ENCODE measurements around the gene CYTH4. TPM values are rescaled to one million over a fixed set of nuclear protein-coding genes. Genes with fewer than 3 reads are reported as not detected.

Gene CYTH4
- total RNA-seq, 1 donor from 2014 or later, result 57.1 TPM

- peaks cover 20% of the 10 kb centered on the region for H3K27me3 Mint-ChIP-seq (ENCODE audit: insufficient read depth)
- no peak overlapping the region for H3K4me3 Mint-ChIP-seq
- H3K27ac Mint-ChIP-seq, result no peak overlapping the region
- H3K36me3 Mint-ChIP-seq (ENCODE audit: low read depth), result no peaks in the 10 kb centered on the region
- H3K9me3 Mint-ChIP-seq, result no peaks in the 10 kb centered on the region
- peaks cover 33% of the 10 kb centered on the region for H3K4me1 Mint-ChIP-seq (ENCODE audit: low read depth)
- DNase-seq (ENCODE audit: low spot score), result no peak
- intact Hi-C loops (cut with micrococcal nuclease), result no loop called here
Observed at GRCh38 chr22:37254867-37255233, 27.5 kb upstream of the CYTH4 start.

- H3K27ac Mint-ChIP-seq, result no peak overlapping the region
Observed at GRCh38 chr22:37255558-37256006, 26.7 kb upstream of the CYTH4 start.

GRCh38 chr22:37256075-37256726 lies 26.1 kb upstream of the CYTH4 start:
- peaks cover 22% of the 10 kb centered on the region for H3K27me3 Mint-ChIP-seq (ENCODE audit: insufficient read depth)
- H3K36me3 Mint-ChIP-seq (ENCODE audit: low read depth), result no peaks in the 10 kb centered on the region
- no peak for DNase-seq (ENCODE audit: low spot score)
- no peaks in the 10 kb centered on the region for H3K9me3 Mint-ChIP-seq
- peak overlapping the region; percentile 59 for H3K27ac Mint-ChIP-seq
- intact Hi-C loops (cut with micrococcal nuclease), result no loop called here
- H3K4me1 Mint-ChIP-seq (ENCODE audit: low read depth), result peaks cover 44% of the 10 kb centered on the region
- no peak overlapping the region for H3K4me3 Mint-ChIP-seq

More at GRCh38 chr22:37255558-37256006, 26.7 kb upstream of the CYTH4 start:
- DNase-seq (ENCODE audit: low spot score), result no peak
- H3K9me3 Mint-ChIP-seq, result no peaks in the 10 kb centered on the region
- peaks cover 20% of the 10 kb centered on the region for H3K27me3 Mint-ChIP-seq (ENCODE audit: insufficient read depth)
- no peaks in the 10 kb centered on the region for H3K36me3 Mint-ChIP-seq (ENCODE audit: low read depth)
- intact Hi-C loops (cut with micrococcal nuclease), result no loop called here
- H3K4me1 Mint-ChIP-seq (ENCODE audit: low read depth), result peaks cover 38% of the 10 kb centered on the region
- H3K4me3 Mint-ChIP-seq, result no peak overlapping the region

GRCh38 chr22:37258005-37258752 lies 24.1 kb upstream of the CYTH4 start:
- intact Hi-C loops (cut with micrococcal nuclease), result no loop called here
- Mint-ChIP-seq H3K36me3 (ENCODE audit: low read depth) (no peaks in the 10 kb centered on the region), H3K9me3 (no peaks in the 10 kb centered on the region), H3K27me3 (ENCODE audit: insufficient read depth) (peaks cover 15% of the 10 kb centered on the region), H3K4me1 (ENCODE audit: low read depth) (peaks cover 39% of the 10 kb centered on the region), H3K27ac (peak overlapping the region; percentile 38), H3K4me3 (no peak overlapping the region)
- no peak for DNase-seq (ENCODE audit: low spot score)

- Mint-ChIP-seq H3K27me3 (ENCODE audit: insufficient read depth) (peaks cover 15% of the 10 kb centered on the region), H3K4me3 (no peak overlapping the region), H3K27ac (no peak overlapping the region), H3K9me3 (peaks cover 3% of the 10 kb centered on the region), H3K4me1 (ENCODE audit: low read depth) (peaks cover 39% of the 10 kb centered on the region), H3K36me3 (ENCODE audit: low read depth) (no peaks in the 10 kb centered on the region)
- no peak for DNase-seq (ENCODE audit: low spot score)
- intact Hi-C loops (cut with micrococcal nuclease), result no loop called here
Observed at GRCh38 chr22:37258753-37259401, 23.4 kb upstream of the CYTH4 start.

- peak overlapping the region; percentile 4 for H3K4me3 Mint-ChIP-seq
- no peak for DNase-seq (ENCODE audit: low spot score)
Observed at GRCh38 chr22:37259540-37260029, 22.7 kb upstream of the CYTH4 start.

GRCh38 chr22:37260155-37260795 lies 22.0 kb upstream of the CYTH4 start:
- H3K4me3 Mint-ChIP-seq, result no peak overlapping the region
- peaks cover 11% of the 10 kb centered on the region for H3K27me3 Mint-ChIP-seq (ENCODE audit: insufficient read depth)
- H3K27ac Mint-ChIP-seq, result no peak overlapping the region
- no peak for DNase-seq (ENCODE audit: low spot score)
- peaks cover 32% of the 10 kb centered on the region for H3K4me1 Mint-ChIP-seq (ENCODE audit: low read depth)
- H3K36me3 Mint-ChIP-seq (ENCODE audit: low read depth), result no peaks in the 10 kb centered on the region
- intact Hi-C loops (cut with micrococcal nuclease), result loop anchor here (1.0 to 2.0 kb wide), 2 partner anchors 61 to 274 kb away; no protein-coding TSS in a partner anchor
- peaks cover 17% of the 10 kb centered on the region for H3K9me3 Mint-ChIP-seq

More at GRCh38 chr22:37259540-37260029, 22.7 kb upstream of the CYTH4 start:
- intact Hi-C loops (cut with micrococcal nuclease), result loop anchor here (1.0 to 2.0 kb wide), 2 partner anchors 61 to 273 kb away; no protein-coding TSS in a partner anchor
- H3K27me3 Mint-ChIP-seq (ENCODE audit: insufficient read depth), result peaks cover 13% of the 10 kb centered on the region
- no peak overlapping the region for H3K27ac Mint-ChIP-seq
- H3K9me3 Mint-ChIP-seq, result peaks cover 10% of the 10 kb centered on the region
- H3K36me3 Mint-ChIP-seq (ENCODE audit: low read depth), result no peaks in the 10 kb centered on the region
- H3K4me1 Mint-ChIP-seq (ENCODE audit: low read depth), result peaks cover 39% of the 10 kb centered on the region

- H3K27me3 Mint-ChIP-seq (ENCODE audit: insufficient read depth), result peaks cover 8% of the 10 kb centered on the region
- H3K4me1 Mint-ChIP-seq (ENCODE audit: low read depth), result peaks cover 26% of the 10 kb centered on the region
- intact Hi-C loops (cut with micrococcal nuclease), result loop anchor here (1.0 to 2.0 kb wide), 4 partner anchors 17 to 306 kb away; partner anchors contain the start of gene RAC2
- H3K27ac Mint-ChIP-seq, result no peak overlapping the region
- H3K36me3 Mint-ChIP-seq (ENCODE audit: low read depth), result peaks cover 2% of the 10 kb centered on the region
- DNase-seq (ENCODE audit: low spot score), result peak; percentile 55
- no peak overlapping the region for H3K4me3 Mint-ChIP-seq
- H3K9me3 Mint-ChIP-seq, result peaks cover 17% of the 10 kb centered on the region
Observed at GRCh38 chr22:37260901-37261336, 21.4 kb upstream of the CYTH4 start.

- Mint-ChIP-seq H3K9me3 (peaks cover 17% of the 10 kb centered on the region), H3K36me3 (ENCODE audit: low read depth) (peaks cover 3% of the 10 kb centered on the region), H3K27me3 (ENCODE audit: insufficient read depth) (peaks cover 4% of the 10 kb centered on the region), H3K27ac (no peak overlapping the region), H3K4me3 (no peak overlapping the region), H3K4me1 (ENCODE audit: low read depth) (peaks cover 36% of the 10 kb centered on the region)
- no peak for DNase-seq (ENCODE audit: low spot score)
- intact Hi-C loops (cut with micrococcal nuclease), result no loop called here
Observed at GRCh38 chr22:37262346-37262745, 20.0 kb upstream of the CYTH4 start.

GRCh38 chr22:37263966-37264887 lies 18.1 kb upstream of the CYTH4 start:
- Mint-ChIP-seq H3K4me3 (no peak overlapping the region), H3K27me3 (ENCODE audit: insufficient read depth) (peaks cover 2% of the 10 kb centered on the region), H3K27ac (no peak overlapping the region), H3K36me3 (ENCODE audit: low read depth) (peaks cover 3% of the 10 kb centered on the region), H3K9me3 (peaks cover 17% of the 10 kb centered on the region), H3K4me1 (ENCODE audit: low read depth) (peaks cover 36% of the 10 kb centered on the region)
- DNase-seq (ENCODE audit: low spot score), result no peak
- intact Hi-C loops (cut with micrococcal nuclease), result no loop called here

- DNase-seq (ENCODE audit: low spot score), result no peak
- H3K4me1 Mint-ChIP-seq (ENCODE audit: low read depth), result peaks cover 24% of the 10 kb centered on the region
- peaks cover 4% of the 10 kb centered on the region for H3K27me3 Mint-ChIP-seq (ENCODE audit: insufficient read depth)
- H3K9me3 Mint-ChIP-seq, result peaks cover 17% of the 10 kb centered on the region
- peak overlapping the region; percentile 96 for H3K27ac Mint-ChIP-seq
- H3K36me3 Mint-ChIP-seq (ENCODE audit: low read depth), result peaks cover 3% of the 10 kb centered on the region
- peak overlapping the region; percentile 86 for H3K4me3 Mint-ChIP-seq
- intact Hi-C loops (cut with micrococcal nuclease), result loop anchor here (1.0 to 2.0 kb wide), 5 partner anchors 16 to 300 kb away; partner anchors contain the start of gene CYTH4
Observed at GRCh38 chr22:37266581-37267134, 15.7 kb upstream of the CYTH4 start.

All from activated T-helper 1 cell treated with anti-CD3 and anti-CD28 coated beads, Interleukin-12 subunit alpha, Interleukin-12 subunit beta, Interleukin-2, Interleukin-4 antibody, amounts not matched to agents 30 ng/mL and 10 ng/mL and 1 ng/mL, durations not matched to agents 14 hours and 24 hours and 36 hours (primary cell).